22Rv1 (cell line): ENCODE data around the gene TGFB3.

ENCODE experiments used
- ZFX ChIP-seq: fragments of 450-650 bp; IDR thresholded peaks from 2 replicates; pipeline ENCODE4 v1.6.1; 2017; ENCODE audit warnings: antibody characterized with exemption, borderline replicate concordance
- TF ChIP-seq, protein P1 (sequence below): fragments of 450-650 bp; IDR thresholded peaks from 2 replicates; pipeline ENCODE4 v1.5.1; 2017; ENCODE audit warnings: mild to moderate bottlenecking

DNA sequence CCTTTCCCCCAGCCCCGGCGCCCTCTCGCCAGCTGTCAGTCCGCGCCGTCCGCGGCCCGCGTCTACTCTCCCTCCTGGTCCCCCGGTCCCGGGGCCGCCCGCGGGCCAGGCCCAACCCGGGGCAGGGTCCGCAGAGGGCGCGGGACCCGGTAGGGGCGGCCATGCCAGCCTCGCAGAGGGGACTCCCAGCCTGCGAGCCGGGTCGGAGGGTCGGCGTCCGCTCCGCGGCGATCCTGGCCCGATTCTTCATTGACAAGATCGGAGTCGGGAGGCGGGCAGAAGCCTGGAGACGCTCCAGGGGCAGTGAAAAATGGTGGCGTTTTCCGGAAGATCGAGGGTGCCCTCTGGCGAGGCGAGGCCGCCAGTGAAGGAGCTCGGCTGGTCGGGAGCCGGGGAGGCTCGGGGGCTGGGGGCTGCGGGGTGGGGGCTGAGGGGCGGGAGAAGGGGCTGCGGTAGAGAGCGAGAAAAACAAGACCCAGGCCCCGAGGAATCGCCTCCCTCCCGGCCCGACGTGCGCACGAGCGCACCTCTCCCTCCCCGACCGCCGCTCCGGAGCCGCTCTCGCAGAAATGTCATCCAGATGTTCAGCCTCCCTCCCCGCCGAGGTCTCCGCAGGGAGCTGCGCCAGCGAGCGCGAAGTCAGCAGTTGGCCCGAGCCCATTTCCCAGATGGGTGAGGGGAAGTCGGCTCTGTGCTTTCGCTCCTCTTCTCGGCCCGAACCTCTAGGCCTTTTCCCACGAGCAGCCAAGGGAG, 647 bp upstream of the TGFB3 start:
- TF ChIP-seq, protein P1, sequence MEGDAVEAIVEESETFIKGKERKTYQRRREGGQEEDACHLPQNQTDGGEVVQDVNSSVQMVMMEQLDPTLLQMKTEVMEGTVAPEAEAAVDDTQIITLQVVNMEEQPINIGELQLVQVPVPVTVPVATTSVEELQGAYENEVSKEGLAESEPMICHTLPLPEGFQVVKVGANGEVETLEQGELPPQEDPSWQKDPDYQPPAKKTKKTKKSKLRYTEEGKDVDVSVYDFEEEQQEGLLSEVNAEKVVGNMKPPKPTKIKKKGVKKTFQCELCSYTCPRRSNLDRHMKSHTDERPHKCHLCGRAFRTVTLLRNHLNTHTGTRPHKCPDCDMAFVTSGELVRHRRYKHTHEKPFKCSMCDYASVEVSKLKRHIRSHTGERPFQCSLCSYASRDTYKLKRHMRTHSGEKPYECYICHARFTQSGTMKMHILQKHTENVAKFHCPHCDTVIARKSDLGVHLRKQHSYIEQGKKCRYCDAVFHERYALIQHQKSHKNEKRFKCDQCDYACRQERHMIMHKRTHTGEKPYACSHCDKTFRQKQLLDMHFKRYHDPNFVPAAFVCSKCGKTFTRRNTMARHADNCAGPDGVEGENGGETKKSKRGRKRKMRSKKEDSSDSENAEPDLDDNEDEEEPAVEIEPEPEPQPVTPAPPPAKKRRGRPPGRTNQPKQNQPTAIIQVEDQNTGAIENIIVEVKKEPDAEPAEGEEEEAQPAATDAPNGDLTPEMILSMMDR = peak; percentile 75
- no peak for TF ChIP-seq ZFX
